Right lung (tissue), 5 donors: ENCODE results near the gene ARHGEF38. TPM values are rescaled to one million over a fixed set of nuclear protein-coding genes. Genes with fewer than 3 reads are reported as not detected.

Experiments
- DNase-seq, 2 donors: peaks; one replicate each; pipeline ENCODE4 v3.0.0-alpha.2; 2013
- polyA plus RNA-seq, 5 donors: library from polyadenylated mRNA; unstranded; fragments of 120-200 nt; gene quantifications; one replicate each; pipeline versions ENCODE4 v1.2.1 to v1.2.3, GENCODE V29; 2013; ENCODE audit warnings: inconsistent platforms in 1 of 5, low replicate concordance in 1 of 5; ENCODE audit not compliant: insufficient read length in 5 of 5, insufficient read depth in 1 of 5

The ARHGEF38 gene
- polyA plus RNA-seq, 5 donors = 5.8 to 11.1 (median 8.8) TPM

DNA sequence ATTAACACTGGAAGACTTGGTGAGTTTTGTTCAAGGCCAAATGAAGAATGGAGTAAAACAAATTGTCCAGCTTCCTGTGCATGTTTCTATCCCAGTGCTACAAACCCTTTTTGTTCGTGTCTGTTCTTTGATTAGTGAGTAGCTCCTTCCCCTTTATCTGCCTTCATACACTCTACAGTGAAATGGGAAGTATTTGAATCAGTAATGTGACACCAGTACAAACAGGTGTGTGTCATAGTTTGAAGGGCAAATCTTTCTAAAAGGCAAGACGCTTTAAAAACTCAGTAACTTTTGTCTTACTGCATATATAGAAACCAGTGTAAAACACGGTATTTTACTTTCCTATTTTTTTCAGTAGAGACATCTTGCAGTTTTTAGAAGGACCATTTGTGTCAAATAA is 5.9 kb downstream of the ARHGEF38 start:
- no peak for DNase-seq

DNA sequence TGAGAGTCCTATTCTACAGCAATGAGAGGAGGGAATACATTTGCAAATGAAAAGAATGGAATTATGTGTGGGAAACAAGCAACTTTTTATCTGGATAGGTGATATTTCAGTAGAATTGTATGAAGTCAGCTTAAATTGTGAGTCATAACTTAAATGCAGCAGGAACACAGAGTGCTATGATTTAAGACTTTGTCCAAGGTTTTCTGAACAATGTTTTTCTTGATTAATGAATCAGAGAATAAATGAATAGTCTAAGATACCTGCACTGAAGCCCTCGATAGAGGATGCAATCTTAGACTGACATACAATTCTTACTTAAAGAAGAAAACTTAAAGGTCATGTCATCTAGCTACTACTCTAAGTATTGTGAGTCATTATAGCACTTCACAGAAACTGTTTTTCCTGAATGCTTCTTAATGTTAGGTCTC is 8.0 kb downstream of the ARHGEF38 start:
- no peak for DNase-seq

DNA sequence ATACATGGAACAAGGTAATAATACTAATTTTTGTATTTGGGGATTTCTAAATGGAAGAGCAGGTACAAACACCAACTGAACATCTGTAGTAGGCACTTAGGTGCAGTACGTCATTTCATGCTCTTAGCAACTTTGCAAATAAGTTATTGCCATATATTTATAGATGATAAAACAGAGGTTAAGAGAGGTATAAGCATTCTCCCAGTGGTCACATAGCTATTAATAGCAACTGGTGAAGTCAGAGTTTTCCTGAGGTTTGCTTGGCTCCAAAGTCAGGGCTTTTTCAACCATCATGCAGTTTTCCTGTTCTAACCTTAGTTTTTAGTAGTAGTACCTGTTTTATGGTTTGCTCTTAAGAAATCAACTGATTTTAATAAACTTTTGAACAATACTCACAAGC is 10.9 kb downstream of the ARHGEF38 start:
- no peak for DNase-seq

DNA sequence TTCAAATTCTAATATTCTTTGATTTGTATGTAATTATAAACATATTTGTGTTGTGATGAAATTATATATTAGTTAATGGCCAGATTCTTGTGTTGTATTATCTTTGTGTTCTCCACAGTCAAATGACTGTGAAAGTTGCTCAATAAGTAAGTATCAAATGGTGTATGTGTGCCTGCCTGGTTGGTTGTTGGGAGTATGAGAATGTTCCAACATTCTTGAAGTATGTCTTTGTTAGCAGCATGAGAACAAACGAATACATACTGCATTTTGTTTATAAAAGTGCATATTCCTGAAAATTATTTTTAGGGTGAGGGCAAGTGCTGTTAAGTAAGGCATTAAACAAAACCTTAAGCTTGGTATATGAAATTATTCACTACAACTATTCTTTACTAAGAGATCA is 16.2 kb downstream of the ARHGEF38 start:
- DNase-seq = no peak

DNA sequence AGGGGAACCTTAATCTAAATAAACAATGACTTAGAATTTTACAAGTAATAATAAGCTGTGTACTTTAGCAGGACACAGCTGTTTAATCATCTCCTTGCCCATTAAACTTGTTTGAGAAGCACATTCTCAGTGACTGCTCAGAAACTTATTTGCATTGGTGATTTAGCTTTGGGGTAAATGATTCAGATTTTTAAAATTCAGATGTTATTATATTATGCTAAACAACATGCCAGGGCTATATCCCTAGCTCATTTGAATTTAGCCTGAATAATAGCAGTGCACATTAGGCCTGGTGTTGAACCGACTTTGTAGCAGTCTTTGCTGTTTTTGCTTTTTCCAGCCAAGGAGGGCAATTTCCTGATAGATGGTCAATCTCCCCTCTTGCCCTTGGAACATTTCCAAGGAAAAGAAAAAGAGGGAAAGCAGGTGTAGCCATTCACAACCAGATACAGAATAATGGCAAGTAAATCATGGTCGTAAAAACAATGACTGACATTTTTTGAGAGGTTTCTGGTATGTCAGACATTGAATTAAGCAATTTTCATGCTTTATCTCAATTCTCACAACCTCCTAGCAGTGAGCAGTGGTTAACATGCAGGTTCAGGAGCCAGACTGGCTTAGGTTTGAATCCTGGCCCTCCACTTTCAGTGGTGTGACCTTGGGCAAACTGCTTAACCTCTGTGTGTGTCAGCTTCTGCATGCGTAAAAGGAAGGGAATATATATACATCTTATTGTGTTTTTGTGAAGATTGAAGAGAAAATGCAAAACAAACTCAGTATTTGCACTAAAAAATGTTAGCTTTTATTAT is 16.8 kb downstream of the ARHGEF38 start:
- DNase-seq = no peak

DNA sequence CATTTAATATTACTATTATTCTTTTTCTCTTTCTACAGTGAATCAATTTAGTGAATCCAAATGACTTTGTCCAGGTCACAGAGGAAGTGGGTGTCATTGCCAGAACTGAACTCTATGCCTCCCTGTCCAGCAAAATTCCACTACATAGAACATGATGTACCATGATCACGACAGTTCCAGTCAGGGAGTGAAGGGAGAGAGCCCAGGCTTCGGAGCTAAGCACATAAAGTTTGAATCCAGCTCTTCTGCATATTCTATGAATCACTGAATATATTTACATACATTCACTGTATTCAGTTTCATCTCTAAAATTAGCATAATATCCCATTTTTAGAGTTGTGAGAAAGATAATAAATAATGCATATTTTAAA is 17.4 kb downstream of the ARHGEF38 start:
- DNase-seq = no peak

DNA sequence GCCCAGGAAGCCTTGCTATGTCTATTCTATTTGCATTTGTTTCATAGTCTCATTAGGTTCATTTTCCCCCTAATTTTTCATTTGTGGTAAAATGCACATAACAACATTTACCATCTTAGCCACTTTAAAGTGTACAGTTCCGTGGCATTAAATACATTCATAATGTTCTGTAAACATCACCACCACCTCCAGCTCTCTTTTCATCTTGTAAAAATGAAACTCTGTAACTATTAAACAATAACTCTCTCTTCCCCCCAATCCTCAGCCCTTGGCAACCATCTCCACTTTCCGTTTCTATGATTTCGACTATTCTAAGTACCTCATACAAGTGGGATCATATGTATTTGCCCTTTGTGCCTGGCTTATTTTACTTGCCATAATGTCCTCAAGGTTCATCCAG is 19.9 kb downstream of the ARHGEF38 start:
- DNase-seq = no peak

DNA sequence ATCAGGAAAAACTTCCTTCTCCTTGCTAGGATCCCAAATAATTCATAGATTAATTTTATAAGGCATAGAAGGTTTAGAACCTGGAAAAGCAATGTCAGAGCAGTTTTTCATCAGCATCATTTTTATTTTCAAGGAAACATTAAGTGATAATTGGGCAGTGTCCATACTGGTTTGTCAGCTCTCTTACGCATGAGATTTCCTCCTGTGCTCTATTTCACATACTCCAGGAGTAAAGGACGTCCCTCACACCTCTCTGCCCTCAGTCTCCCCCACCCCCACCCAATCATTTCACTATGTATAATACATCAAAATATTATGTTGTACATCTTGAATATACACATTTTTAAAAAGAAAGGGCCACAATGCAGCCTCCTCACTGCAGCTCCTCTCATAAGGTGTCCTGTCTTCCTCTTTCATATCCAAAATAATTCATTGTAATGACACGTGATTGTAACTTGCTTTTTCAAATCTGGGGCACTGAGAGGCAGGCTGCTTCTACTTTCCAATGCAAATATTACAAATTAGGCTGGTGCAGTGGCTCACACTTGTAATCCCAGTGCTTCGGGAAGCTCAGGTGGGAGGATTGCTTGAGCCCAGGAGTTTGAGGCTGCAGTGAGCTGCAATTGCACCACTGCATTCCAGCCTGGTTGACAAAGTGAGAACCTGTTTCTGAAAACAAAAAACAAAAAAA is 34.4 kb downstream of the ARHGEF38 start:
- no peak for DNase-seq

DNA sequence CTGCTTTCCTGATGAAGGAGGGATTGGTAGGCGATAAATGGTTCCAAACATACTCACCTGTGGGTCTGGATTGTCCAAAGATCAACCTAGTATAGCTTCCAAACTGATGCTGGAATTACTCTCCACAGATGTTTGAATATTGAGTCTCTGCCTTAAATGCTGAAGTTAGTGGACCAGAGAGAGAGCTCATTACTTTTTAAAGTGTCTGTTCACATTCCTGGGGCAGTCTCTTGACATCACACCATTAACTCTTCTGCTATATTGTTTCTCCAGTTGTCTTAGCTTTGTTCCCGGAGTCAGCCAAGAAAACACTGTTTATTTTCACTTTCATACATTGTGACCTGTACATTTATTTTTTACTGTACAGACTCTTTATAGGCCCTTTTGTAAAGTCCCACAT is 35.4 kb downstream of the ARHGEF38 start:
- no peak for DNase-seq

DNA sequence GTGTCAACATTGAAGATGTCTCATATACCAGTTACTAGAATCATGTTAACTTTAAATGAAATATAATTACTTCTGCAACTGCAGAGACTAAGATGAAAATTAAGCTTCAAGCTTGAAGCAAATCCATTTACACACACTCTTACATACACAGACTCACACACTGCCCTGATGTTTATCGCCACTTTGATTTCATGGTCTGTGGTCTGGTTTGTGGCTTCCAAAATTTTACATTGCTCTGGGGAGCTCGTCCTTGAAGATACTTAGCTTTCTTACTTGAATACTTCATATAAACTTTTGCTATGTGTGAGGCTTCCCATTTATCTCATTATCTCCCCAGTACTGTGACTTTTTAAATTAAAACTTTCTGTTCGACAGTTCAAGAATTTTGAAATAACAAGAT is 35.8 kb downstream of the ARHGEF38 start:
- no peak for DNase-seq

DNA sequence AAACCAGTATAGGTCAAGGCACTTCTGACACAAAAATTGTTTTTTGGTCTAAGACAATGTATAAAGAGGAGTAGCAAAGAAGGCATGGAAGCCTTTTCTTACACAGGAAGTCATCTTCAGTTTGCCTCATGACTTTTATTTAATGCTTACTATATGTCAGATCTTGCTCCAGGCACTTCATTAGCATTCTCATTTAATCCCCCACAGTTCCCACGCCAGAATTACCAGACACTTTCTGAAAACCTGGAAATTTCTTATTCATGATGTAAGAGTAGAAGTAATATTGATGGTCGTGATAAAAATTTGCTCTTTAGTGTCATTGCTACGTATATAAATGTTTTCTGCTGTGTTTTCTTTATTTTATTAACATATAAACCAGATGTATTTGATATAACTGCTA is 39.2 kb downstream of the ARHGEF38 start:
- DNase-seq = no peak

DNA sequence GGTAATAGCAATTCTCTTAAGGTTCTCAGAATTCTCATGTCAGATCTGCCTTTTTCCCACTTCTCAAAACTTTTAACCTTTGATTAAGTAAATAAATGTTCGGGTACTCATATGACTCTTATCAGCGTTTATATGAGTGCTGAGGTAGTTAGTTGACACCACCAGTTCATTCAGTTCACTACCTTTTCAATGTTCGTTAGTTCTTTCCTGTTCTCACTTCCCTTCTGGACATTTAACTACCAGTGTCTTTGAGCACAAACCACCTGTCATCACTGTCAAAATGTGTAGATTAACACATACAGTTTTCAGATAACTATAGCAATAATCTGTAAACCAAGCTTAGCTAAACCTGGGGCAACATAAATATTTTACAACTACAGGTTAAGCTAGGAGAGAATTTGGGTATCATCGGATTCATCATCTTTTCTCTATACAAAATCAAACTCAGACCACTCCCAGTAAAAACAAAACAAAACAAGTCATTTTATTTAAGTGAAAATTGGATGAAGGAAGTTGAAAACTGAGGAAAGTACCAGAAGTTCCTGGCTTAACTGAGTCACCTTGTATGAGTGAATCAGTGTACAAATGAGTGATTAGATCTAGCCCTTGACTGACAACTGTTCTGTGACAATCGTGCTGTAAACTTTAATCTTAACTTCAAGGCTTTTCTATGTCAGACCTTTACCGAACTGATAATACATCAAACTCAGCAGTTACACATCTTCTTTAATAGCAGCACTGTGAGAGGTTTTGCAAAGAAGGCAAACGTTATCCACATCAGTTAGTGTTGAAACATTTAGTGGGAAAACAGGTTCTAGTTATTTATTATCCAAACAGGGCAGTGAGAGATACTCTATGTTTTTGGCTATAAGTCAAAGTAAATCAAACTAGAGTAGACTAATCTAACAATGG is 41.9 kb downstream of the ARHGEF38 start:
- peak in 1 of 2 donors; percentile 27 for DNase-seq

DNA sequence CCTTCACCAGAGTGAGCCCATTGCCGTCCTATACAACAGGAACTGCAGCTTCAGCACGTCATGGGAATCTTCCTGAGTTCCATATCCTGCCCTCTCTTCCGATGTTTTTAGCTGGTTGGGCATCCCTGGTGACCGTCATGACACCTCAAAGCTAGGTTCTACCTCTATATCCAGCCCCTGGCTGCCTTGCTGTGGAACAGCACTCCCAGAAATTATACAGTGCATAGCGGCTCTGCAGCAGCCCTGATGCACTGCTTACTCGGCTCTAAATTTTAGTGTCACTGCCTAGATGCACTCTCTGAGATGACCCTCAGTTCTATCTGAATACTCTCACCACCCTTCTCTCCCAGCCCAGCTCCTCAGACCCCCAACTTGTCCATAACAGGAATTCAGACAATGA is 44.3 kb downstream of the ARHGEF38 start:
- DNase-seq = no peak

DNA sequence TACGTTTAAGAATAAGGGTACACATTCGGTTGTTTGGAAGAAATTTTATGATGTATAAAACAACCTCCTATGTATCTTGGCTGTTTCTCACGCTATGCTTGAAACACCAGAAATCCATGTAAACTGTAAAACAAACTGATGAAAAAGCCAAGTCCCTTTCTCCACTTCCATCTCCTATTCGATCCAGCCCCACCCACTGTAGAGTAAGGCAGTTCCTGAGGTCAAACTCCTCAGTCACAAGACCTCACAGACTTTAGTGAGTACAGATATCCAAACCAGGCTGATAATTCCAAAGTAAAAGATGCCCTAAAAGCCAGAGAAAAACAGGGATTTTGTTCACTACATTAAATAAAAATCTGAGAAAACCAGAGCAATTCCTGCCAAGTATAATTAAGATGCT is 45.6 kb downstream of the ARHGEF38 start:
- DNase-seq = no peak

DNA sequence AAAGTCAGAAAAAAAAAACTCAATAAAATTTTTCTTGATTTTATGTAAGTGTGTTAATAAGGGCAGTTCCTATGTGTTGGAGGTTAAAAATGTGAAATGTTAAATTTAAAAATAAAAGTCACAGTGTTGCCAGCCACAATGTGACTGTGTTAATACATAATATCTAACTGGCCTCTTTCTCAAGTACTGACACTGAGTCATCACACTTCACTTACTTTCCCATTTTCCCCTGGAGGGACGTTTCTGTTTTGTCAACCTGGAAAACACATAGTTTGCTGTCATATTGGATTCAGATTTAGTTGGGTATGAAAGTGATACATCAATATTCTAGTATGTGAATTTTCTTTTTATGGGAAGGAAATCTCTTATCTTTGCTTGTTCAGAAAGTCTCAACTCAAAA is 46.4 kb downstream of the ARHGEF38 start:
- DNase-seq = no peak

DNA sequence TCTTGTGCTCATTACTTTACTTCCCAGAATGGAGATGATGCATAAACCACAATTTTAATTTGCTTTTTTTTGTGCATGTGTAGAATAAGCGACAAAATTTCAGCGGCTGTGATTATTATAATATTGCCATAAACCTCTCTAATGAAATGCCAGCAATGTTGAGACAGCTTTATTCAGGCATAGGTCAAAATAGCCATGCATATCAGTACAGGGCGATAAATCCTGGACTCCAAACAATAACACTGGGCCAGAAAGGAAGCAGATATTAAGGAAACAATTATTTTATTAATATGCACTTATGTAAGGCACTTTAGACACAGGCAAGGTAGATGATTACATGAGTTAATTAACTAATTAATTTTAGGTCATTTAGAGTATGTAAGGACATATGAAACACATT is 47.1 kb downstream of the ARHGEF38 start:
- DNase-seq = no peak

DNA sequence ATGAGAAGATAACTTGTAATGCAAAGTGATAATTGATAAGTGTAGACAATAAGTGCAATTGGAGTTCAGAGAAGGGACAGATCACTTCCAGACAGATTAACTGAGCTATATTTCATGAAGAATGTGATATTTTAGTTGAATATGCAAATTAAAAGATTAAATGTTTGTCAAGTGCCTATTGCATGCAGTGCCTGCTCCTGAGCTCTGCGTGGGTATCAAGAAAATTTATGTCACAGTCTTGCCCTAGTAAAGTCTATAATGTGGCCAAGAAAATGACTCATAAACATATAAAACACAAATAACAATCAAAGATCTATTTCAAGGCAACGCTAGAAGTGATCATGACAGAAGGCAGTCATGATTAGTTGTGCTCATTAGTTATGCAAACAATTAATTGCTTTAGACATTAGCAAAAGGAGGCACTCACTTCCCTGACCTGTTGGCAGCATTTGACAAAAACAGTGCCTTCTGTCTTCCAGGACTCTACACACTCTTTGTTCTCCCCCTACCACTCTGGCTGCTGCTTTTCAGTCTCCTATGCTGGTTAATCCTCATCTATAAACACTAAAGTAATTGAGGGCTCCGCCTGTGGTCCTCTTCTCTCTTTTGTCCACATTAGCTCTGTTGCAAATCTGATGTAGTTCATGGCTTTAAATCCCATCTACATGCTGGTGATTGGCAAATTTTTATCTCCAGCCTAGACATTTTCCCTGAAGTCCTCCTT is 47.7 kb downstream of the ARHGEF38 start:
- no peak for DNase-seq

DNA sequence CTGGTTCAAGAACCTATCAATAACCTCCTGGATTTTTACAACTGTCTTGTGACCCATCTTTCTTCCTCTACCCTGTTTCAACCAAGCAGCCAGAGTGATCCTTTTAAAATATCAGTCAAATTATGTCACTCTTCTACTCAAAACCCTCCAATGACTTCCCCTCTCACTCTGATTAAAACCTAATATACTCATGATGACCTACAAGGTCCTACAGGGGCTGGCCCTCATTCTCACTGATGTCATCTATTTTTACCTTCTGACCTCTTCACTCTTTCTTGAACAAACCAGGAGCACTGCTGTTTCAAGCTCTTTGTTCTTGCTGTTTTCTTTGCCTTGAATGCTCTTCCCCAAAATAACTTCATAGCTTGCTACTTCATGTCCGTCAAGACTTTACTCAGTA is 48.5 kb downstream of the ARHGEF38 start:
- DNase-seq = no peak

DNA sequence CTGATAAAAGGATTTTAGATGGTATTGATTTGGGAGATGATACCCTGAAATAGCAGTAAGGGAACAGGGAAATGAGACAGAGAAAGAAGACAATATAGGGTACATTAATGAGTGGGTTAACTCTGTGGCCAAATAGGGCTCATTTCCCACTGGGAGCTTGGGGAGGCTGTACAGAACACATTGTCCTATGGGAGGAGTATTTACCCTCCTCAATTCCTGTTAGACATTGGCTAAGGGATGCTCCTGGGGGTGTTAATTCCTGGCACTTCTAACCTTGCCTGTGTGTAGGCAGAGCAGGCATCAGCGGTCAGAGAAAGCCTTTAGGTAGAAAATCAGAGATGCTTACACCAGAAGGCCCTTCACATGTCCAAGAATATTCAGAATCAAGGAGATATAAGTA is 49.0 kb downstream of the ARHGEF38 start:
- DNase-seq = no peak

DNA sequence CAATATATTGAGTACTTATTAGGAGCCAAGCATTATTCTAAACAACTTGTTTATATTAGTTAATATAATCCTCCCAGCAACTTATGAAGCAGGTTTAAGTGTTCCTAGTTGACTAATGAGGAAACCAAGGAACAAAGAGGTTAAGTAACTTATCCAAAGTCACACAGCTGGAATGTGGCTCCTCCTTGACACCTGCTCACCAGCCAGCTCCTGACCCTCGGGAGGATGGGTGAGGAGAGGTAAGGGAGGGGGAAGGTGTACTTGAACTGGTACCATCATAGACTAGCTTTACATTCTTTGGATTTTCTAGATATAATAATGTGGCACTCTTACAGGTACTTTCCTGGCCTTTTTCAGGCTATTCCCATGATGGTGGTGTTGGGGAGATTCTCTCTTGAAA is 50.7 kb downstream of the ARHGEF38 start:
- DNase-seq = no peak

DNA sequence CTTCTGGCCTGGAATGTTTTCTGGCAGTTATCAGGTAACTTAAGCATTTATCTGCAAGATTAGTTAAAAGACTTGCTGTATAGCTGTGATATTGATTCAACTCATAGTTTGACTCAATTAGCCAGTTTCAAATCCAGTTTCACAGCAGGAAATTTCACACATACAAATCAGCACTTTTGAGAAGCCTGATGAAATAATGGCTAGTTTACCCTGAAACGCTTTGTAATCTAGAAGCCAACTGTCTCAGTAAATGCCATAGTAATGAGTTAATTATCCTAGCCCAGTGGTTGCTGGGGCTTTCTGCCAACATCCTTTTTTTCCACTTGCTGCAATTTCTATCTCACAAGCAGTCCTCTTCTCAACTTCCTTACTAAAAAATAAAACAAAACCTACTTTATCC is 53.1 kb downstream of the ARHGEF38 start:
- DNase-seq = no peak

DNA sequence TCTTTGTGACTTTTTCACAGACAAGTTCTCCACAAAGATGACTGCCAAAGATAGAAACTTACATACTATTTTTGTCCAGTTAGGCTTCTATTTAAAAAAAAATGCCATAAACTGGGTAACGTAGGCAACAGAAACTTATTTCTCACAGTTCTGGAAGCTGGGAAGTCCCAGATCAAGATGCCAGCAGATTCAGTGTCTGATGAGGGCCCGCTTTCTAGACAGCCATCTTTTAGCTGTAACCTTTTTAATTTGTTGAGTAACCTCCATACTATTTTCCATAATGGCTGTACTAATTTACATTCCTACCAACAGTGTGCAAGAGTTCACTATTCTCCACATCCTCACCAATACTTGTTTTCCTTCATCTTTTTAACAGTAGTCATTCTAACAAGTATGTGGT is 55.5 kb downstream of the ARHGEF38 start:
- no peak for DNase-seq
